ENCODE data around the gene SEMA3F.

Gene SEMA3F

GRCh38 chr3:50124052-50124799, 30.9 kb upstream of the SEMA3F start:
- Histone ChIP-seq H3K27me3 (ENCODE audit: control insufficient read depth, insufficient read depth, low read length) (no peaks in the 10 kb centered on the region), H3K27ac (ENCODE audit: low read depth, low read length) (no peak overlapping the region), H3K9ac (ENCODE audit: low read length) (no peak overlapping the region), H3K36me3 (ENCODE audit: control insufficient read depth, insufficient read depth, low read length) (peaks cover 9% of the 10 kb centered on the region), H3K4me1 (ENCODE audit: control insufficient read depth, insufficient read depth, low read length) (peaks cover 6% of the 10 kb centered on the region), H3K4me3 (ENCODE audit: low read length) (no peak overlapping the region)

GRCh38 chr3:50124800-50125178, 30.3 kb upstream of the SEMA3F start:
- H3K4me3 ChIP-seq (ENCODE audit: low read length) = no peak overlapping the region
- H3K4me1 ChIP-seq (ENCODE audit: control insufficient read depth, insufficient read depth, low read length) = peaks cover 6% of the 10 kb centered on the region
- H3K9ac ChIP-seq (ENCODE audit: low read length) = no peak overlapping the region
- H3K36me3 ChIP-seq (ENCODE audit: control insufficient read depth, insufficient read depth, low read length) = peaks cover 8% of the 10 kb centered on the region
- H3K27me3 ChIP-seq (ENCODE audit: control insufficient read depth, insufficient read depth, low read length) = no peaks in the 10 kb centered on the region
- H3K27ac ChIP-seq (ENCODE audit: low read depth, low read length) = no peak overlapping the region

- Histone ChIP-seq H3K27ac (ENCODE audit: low read depth, low read length) (no peak overlapping the region), H3K4me3 (ENCODE audit: low read length) (no peak overlapping the region), H3K4me1 (ENCODE audit: control insufficient read depth, insufficient read depth, low read length) (peaks cover 6% of the 10 kb centered on the region), H3K36me3 (ENCODE audit: control insufficient read depth, insufficient read depth, low read length) (peaks cover 5% of the 10 kb centered on the region), H3K27me3 (ENCODE audit: control insufficient read depth, insufficient read depth, low read length) (no peaks in the 10 kb centered on the region), H3K9ac (ENCODE audit: low read length) (no peak overlapping the region)
Observed at GRCh38 chr3:50125541-50126286, 29.4 kb upstream of the SEMA3F start.

- Histone ChIP-seq H3K9ac (ENCODE audit: low read length) (no peak overlapping the region), H3K27me3 (ENCODE audit: control insufficient read depth, insufficient read depth, low read length) (no peaks in the 10 kb centered on the region), H3K4me1 (ENCODE audit: control insufficient read depth, insufficient read depth, low read length) (peaks cover 6% of the 10 kb centered on the region), H3K4me3 (ENCODE audit: low read length) (no peak overlapping the region), H3K36me3 (ENCODE audit: control insufficient read depth, insufficient read depth, low read length) (no peaks in the 10 kb centered on the region), H3K27ac (ENCODE audit: low read depth, low read length) (no peak overlapping the region)
Observed at GRCh38 chr3:50126287-50127211, 28.6 kb upstream of the SEMA3F start.

- H3K27ac ChIP-seq (ENCODE audit: low read depth, low read length) = no peak overlapping the region
- no peaks in the 10 kb centered on the region for H3K27me3 ChIP-seq (ENCODE audit: control insufficient read depth, insufficient read depth, low read length)
Observed at GRCh38 chr3:50127251-50127691, 27.9 kb upstream of the SEMA3F start.

GRCh38 chr3:50128001-50128400, 27.1 kb upstream of the SEMA3F start:
- Histone ChIP-seq H3K36me3 (ENCODE audit: control insufficient read depth, insufficient read depth, low read length) (no peaks in the 10 kb centered on the region), H3K4me1 (ENCODE audit: control insufficient read depth, insufficient read depth, low read length) (peaks cover 6% of the 10 kb centered on the region), H3K27ac (ENCODE audit: low read depth, low read length) (no peak overlapping the region), H3K9ac (ENCODE audit: low read length) (no peak overlapping the region), H3K4me3 (ENCODE audit: low read length) (no peak overlapping the region), H3K27me3 (ENCODE audit: control insufficient read depth, insufficient read depth, low read length) (no peaks in the 10 kb centered on the region)

More at GRCh38 chr3:50127251-50127691, 27.9 kb upstream of the SEMA3F start:
- Histone ChIP-seq H3K36me3 (ENCODE audit: control insufficient read depth, insufficient read depth, low read length) (no peaks in the 10 kb centered on the region), H3K4me1 (ENCODE audit: control insufficient read depth, insufficient read depth, low read length) (peaks cover 6% of the 10 kb centered on the region), H3K4me3 (ENCODE audit: low read length) (no peak overlapping the region), H3K9ac (ENCODE audit: low read length) (no peak overlapping the region)

GRCh38 chr3:50130436-50130835, 24.7 kb upstream of the SEMA3F start:
- H3K4me1 ChIP-seq (ENCODE audit: control insufficient read depth, insufficient read depth, low read length) = peaks cover 6% of the 10 kb centered on the region
- H3K27me3 ChIP-seq (ENCODE audit: control insufficient read depth, insufficient read depth, low read length) = no peaks in the 10 kb centered on the region
- no peak overlapping the region for H3K9ac ChIP-seq (ENCODE audit: low read length)
- H3K36me3 ChIP-seq (ENCODE audit: control insufficient read depth, insufficient read depth, low read length) = no peaks in the 10 kb centered on the region
- H3K27ac ChIP-seq (ENCODE audit: low read depth, low read length) = no peak overlapping the region
- no peak overlapping the region for H3K4me3 ChIP-seq (ENCODE audit: low read length)

GRCh38 chr3:50132421-50133282, 22.5 kb upstream of the SEMA3F start:
- no peaks in the 10 kb centered on the region for H3K4me1 ChIP-seq (ENCODE audit: control insufficient read depth, insufficient read depth, low read length)
- no peaks in the 10 kb centered on the region for H3K36me3 ChIP-seq (ENCODE audit: control insufficient read depth, insufficient read depth, low read length)
- no peaks in the 10 kb centered on the region for H3K27me3 ChIP-seq (ENCODE audit: control insufficient read depth, insufficient read depth, low read length)
- no peak overlapping the region for H3K9ac ChIP-seq (ENCODE audit: low read length)
- H3K4me3 ChIP-seq (ENCODE audit: low read length) = no peak overlapping the region
- no peak overlapping the region for H3K27ac ChIP-seq (ENCODE audit: low read depth, low read length)

GRCh38 chr3:50133283-50133615, 21.9 kb upstream of the SEMA3F start:
- Histone ChIP-seq H3K4me3 (ENCODE audit: low read length) (no peak overlapping the region), H3K36me3 (ENCODE audit: control insufficient read depth, insufficient read depth, low read length) (no peaks in the 10 kb centered on the region), H3K4me1 (ENCODE audit: control insufficient read depth, insufficient read depth, low read length) (no peaks in the 10 kb centered on the region), H3K27me3 (ENCODE audit: control insufficient read depth, insufficient read depth, low read length) (no peaks in the 10 kb centered on the region), H3K9ac (ENCODE audit: low read length) (no peak overlapping the region), H3K27ac (ENCODE audit: low read depth, low read length) (no peak overlapping the region)

GRCh38 chr3:50134367-50134766, 20.8 kb upstream of the SEMA3F start:
- Histone ChIP-seq H3K4me1 (ENCODE audit: control insufficient read depth, insufficient read depth, low read length) (no peaks in the 10 kb centered on the region), H3K27me3 (ENCODE audit: control insufficient read depth, insufficient read depth, low read length) (no peaks in the 10 kb centered on the region), H3K27ac (ENCODE audit: low read depth, low read length) (no peak overlapping the region), H3K36me3 (ENCODE audit: control insufficient read depth, insufficient read depth, low read length) (no peaks in the 10 kb centered on the region), H3K9ac (ENCODE audit: low read length) (no peak overlapping the region), H3K4me3 (ENCODE audit: low read length) (no peak overlapping the region)

GRCh38 chr3:50135964-50136363, 19.2 kb upstream of the SEMA3F start:
- H3K4me1 ChIP-seq (ENCODE audit: control insufficient read depth, insufficient read depth, low read length) = no peaks in the 10 kb centered on the region
- no peaks in the 10 kb centered on the region for H3K36me3 ChIP-seq (ENCODE audit: control insufficient read depth, insufficient read depth, low read length)
- no peak overlapping the region for H3K4me3 ChIP-seq (ENCODE audit: low read length)
- H3K27me3 ChIP-seq (ENCODE audit: control insufficient read depth, insufficient read depth, low read length) = no peaks in the 10 kb centered on the region
- no peak overlapping the region for H3K27ac ChIP-seq (ENCODE audit: low read depth, low read length)
- H3K9ac ChIP-seq (ENCODE audit: low read length) = no peak overlapping the region

All from rectal smooth muscle tissue (tissue), 1 donor.